Frontal cortex (tissue), 4 donors: ENCODE data around the gene KCP. TPM values are rescaled to one million over a fixed set of nuclear protein-coding genes. Genes with fewer than 3 reads are reported as not detected.
A peak's percentile ranks its signal among the peaks of the same experiment; 100 is the strongest.

Experiments
- DNase-seq, 2 donors: peaks; one replicate each; pipeline ENCODE4 v3.0.0; 2012; ENCODE audit warnings: low spot score in 2 of 2
- FAIRE-seq: peaks from 2 replicates; lab custom pipeline; 2012; peaks lifted over from hg19 to GRCh38; lab: Jason Lieb, UNC
- total RNA-seq: library from RNA; depleted of rRNA; stranded (reverse); fragments of >200 nt; gene quantifications from one replicate; pipeline ENCODE4 v1.2.3, GENCODE V29; 2014
- donor health status: control.
- donor health status: control.
- donor health status: control.

KCP gene
- total RNA-seq, 1 donor from 2014 or later = 0.41 TPM

DNA sequence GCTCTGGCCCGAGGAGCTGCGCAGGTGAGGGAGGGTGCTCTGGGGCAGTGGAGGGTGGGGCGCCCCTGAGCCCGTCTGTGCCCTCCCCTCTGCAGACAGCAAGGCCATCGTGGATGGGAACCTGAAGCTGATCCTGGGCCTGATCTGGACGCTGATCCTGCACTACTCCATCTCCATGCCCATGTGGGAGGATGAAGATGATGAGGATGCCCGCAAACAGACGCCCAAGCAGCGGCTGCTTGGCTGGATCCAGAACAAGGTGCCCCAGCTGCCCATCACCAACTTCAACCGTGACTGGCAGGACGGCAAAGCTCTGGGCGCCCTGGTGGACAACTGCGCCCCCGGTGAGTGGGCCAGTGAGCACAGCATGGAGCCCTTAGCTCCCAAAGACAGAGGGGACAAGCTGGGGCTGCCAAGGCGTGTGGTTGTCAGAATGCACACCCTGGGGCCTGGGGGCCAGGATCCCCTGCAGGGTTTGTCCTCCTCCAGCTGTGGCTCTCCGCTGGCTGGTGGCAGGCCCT is 75.2 kb downstream of the KCP start:
- FAIRE-seq (no peak), DNase-seq (no peak)

DNA sequence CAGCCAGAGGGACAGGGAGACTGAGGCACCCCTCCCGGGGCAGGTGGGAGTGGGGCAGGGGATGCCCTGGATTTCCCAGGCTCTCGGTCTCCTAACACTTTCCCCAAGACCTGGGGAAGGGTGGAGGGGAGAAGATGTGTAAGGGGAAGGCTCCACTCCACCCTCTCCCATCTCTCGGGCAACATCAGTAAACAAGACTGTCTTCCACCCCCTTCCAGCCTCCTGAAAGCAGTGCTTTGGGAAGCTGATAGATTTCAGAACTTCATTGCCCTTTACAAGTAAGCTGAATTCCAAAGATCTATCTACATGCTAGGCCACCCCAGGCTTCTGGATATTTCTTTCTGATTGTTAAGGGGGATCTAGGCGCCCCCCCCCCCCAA is 76.6 kb downstream of the KCP start:
- no peak for DNase-seq
- FAIRE-seq = no peak

DNA sequence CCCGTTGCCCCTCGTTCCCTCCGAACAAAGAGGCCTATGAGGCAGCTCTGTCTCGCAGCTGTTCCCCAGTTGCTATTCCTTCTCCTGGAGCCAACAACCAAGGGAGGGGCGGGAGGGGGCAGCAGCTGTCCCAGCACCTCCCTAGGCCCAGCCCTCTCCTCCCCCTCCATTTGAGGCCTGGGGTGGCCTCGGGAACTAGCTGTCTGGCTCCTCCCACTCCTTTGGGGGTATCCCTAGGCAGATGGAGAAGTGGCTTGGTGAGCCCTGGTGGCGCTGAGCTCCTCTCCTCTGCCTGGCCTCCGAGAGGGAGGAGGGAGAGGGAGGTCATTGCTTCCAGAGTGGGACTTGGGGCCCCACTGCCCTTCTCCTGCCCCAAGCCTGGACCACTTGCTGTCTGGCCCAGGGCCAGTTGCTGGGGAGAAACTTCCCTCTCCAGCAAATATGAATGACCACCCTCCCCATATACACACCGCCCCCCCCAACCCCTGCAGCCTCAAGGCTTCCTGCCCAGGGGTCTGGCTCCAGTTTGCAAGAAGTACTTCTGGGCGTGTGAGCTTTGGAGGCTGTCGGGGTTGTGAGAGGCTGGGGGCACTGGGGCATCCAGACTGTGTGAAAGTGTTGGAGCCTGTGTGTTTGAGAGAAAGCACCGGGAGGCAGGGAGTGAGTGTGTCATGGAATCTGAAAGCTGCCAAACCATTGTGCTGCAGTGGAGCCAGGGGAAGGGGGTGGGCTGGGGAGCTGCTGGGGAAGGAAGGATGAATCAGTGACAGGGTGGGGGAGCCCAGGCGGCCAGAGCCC is 77.2 kb downstream of the KCP start:
- peak; percentile 66 to 79 for DNase-seq
- no peak for FAIRE-seq

DNA sequence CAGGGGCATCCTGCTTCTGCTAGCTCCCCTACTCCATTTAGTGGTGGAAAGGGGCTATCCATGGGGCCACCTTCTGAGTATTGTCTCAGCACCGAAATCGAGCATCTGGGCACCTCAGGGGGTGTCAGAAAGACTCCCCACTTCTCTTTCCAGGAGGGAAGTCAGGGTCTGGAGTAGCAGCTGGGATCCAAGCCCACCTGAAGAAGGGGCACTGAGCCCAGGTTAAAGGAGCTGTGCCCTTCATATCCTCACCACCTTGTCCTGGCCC is 77.7 kb downstream of the KCP start:
- no peak for FAIRE-seq
- DNase-seq = no peak

DNA sequence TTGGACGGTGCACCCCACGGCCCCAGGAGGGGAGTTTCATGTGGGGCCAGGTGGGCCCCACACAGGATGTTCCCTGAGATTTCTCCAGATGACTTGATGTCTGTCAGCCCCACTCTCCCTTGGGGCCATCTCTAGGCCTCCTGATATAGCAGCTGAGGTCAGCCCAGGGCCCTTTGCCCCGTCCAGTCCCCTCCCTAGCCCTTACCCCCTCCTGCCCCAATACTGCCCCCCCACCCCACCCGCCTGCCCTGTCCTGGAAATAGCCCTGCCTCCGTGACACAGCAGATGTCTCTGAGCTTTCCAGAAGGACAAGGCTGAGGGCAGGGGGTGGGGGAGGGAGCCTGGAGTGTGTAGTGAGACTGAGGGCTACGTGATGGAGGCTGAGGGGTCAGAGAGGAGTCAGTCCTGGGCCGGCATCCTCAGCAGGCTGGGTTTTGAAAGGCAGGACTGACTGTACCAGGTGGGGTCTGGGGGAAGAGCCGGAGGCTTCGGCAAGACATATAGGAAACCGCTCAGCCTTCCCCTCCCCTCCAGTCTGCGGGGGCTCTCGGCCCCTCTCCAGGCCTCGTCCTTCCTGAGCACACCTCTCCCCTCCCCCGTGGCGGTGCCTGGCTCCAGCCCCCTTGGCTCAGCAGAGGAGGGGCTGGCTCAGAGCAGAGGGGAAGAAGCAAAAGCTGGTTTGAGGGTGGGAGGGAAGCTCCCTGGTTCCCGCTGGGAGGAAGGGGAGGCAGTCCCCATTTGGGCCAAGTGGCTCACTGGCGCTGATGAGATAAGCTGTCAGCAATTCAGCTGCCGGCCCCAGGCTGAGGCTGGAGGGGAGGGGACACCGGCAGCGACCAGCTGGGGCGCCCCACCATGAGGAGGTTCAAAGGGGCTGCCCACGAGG is 78.3 kb downstream of the KCP start:
- DNase-seq = peak; percentile 47 to 58
- FAIRE-seq = no peak

DNA sequence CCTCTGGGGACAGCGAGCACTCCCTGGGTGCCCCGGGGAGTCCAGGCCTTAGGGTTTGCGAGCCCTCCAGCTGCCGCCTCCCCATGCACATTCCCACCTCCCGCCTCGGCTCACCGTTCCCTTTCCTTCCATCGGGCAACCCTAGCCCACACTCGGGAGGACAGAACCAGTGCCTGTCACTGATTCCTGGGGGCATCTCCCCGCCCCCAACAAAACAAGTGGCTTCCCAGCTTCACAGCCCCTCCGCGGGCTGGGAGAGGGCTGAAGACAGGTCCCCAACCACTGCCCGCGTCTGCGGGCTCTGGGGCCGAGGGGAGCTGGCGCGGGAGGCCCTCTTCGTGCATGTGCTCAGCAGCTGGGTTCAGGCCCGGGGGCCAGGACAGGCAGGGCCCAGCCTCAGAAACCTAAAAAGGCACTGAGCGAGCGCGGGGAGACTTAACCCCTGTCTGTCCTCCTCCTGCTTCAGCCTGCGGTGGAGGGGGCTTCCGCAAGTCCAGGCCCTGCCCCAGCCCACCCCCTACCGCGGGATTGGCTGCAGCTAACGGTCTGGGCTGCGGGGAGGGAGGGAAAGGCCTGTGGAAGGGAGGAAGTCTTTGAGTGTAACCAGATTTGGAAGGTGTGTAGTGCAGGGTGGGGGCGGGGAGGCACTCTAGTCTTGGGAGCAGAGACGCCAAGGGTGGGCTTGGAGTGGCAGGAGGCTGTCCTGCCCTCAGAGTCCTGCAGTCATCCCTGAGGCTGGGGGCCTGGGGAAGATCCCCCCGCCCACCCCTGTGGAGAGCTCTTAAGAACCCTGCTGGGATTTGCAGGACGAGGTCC is 79.1 kb downstream of the KCP start:
- no peak for FAIRE-seq

DNA sequence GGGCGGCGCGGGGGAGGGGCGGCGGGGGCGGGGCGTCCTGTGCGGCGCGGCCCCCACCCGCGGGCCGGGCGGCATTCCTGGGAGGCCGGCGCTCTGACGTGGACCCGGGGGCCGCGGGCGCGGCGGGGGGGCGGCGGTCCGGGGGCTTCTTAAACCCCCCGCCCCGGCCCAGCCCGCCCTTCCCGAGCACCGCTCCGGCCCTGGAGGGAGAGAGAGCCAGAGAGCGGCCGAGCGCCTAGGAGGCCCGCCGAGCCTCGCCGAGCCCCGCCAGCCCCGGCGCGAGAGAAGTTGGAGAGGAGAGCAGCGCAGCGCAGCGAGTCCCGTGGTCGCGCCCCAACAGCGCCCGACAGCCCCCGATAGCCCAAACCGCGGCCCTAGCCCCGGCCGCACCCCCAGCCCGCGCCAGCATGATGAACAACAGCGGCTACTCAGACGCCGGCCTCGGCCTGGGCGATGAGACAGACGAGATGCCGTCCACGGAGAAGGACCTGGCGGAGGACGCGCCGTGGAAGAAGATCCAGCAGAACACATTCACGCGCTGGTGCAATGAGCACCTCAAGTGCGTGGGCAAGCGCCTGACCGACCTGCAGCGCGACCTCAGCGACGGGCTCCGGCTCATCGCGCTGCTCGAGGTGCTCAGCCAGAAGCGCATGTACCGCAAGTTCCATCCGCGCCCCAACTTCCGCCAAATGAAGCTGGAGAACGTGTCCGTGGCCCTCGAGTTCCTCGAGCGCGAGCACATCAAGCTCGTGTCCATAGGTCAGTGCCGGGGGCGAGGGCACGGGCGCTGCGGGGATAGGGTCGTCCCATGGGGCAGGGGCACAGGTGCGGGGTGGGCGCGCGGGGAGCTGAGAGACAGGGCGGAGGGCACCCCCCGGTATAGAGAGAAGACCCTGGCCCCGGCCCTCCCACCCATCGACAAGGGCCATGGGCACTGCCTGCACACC is 80.0 kb downstream of the KCP start, which contains the start of gene FLNC:
FLNC (plus strand) TSS at position 176 of the 947 bp plus-strand sequence; CDS start at position 408, 232 bp downstream.
- FAIRE-seq = no peak

More for the DNA sequence above, 79.1 kb downstream of the KCP start:
- DNase-seq = no peak

DNA sequence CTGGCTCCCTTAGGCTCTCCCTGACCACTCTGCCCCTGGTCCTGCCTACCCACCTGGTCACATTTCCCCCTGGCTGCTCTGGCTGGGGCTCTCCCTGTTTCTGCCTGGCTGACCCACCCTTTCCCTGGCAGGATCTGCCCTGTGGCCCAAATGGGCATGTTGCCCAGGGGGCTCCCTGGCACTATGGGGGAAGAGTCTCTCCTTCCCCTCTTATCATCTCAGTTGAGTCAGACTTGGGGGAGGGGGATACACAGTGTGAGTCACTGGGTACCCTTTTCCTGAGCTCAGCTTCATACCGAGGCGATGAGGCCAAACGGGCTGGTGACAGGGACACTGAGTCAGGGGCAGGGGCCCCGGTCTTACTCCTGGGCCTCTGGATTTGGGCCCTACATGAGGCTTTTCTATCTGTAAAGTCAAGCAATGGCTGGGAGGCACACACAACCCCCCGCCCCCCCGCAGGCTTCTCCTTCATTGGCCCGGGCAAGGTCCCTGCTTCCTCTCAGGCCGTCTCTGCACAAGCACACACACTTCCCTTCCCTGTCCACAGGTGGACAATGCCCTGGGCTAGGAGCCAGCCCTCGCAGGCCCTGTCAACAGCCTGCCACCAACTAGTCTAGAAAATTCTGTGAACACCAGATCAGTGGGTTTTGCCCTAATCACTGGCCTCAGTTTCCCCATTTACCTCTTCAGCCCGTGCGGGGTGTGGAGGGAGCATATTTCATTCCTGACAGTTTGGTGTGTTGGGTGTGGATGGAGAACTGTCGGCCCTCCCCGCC is 80.9 kb downstream of the KCP start:
- DNase-seq (no peak), FAIRE-seq (no peak)

More for the DNA sequence above, 80.0 kb downstream of the KCP start, which contains the start of gene FLNC:
- peak in 1 of 2 donors; percentile 48 for DNase-seq

DNA sequence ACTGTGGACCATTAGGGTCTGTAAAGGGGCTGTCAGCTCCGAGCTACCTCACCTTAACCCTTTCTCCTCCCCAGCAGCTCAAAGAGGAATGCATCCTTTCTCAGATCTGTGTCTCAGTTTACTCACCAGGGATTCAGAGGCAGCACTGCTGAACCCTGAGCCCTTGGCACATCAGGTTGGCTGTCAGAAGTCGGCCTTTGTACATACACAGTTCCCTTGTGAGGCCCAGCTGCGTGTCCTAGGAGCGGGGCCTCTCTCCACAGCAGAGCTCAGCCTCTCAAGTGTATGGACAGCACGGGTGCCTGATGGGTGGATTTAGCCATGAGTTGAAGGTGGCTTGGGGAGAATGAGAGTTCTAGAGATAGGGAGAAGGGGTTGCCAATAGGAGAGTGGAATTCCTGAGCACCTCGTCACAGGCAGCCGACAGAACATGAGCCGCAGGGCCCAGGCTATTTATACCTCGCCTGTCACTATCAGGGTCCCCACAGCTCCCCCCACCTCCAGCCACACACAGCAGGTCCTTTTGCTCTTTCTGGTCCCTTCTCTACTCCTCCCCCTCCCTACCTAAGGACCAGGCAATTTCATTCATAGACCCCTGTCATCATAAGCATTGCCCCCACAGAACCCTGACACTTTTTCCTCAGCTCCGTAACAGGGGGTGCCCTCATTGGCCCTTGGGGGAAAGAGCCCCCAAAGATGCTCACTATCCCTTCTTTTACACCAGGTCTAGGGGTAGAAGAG is 82.4 kb downstream of the KCP start:
- DNase-seq (no peak), FAIRE-seq (no peak)

DNA sequence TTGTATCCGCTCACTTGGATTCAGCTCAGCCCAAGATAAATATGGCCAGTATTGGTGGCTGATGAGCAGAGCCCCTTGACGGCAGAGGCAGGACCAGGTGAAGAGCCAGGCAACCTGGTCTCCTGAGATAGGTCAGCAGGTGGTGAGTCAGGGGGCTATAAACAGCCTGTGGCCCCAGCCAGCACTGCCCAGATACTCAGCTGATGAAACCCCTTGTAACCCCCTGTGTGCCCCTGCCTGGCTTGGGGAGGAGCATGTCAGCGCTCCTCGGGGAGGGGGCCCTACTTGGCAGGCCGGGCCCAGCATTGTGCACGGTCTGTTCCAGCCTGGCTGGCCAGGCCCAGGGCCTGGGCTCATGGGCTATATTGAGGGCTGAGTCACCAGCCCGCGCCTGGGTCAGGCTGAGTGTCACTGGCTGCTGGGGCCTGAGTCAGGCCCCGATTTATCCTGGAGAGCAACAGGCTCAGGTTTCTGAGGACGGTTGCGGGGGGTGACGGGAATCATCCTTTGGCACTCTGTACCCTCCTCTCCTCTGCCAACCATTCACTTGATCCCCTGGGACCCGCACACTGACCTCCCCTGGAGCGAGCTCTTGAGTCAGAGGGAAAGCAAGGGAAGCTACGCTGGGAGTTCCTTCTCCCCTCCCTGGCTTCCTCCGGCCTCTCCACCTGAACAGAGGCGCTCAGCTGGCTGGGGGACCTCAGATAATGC is 83.1 kb downstream of the KCP start:
- FAIRE-seq (no peak), DNase-seq (no peak)

DNA sequence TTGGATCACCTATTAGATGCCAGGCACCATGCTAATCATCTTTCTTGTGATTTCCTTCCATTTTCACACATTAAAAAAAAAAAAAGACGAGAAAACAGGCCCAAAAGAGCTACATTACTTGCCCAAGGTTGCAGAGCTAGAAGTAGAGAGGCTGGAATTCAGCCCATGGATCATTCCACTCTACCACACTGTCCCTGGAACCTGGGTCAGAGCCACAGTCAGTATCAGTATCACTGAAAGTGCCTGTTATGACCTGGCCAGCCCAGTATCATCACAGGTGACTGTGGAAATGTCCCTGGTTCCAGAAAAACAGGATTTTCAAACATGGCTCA is 83.6 kb downstream of the KCP start:
- no peak for DNase-seq
- FAIRE-seq = no peak

Other genes with a start within 250 kb of the KCP start
- 0.82 TPM for gene GARIN1A, start 238.4 kb downstream of the KCP start, total RNA-seq
- gene CALU, start 171.3 kb downstream of the KCP start, total RNA-seq = 55.0 TPM
- not detected for gene OPN1SW, start 134.9 kb downstream of the KCP start, total RNA-seq
- gene CCDC136, start 118.7 kb downstream of the KCP start, total RNA-seq = 38.3 TPM
- 2.4 TPM for gene FLNC, start 80.3 kb downstream of the KCP start, total RNA-seq
- 74.6 TPM for gene ATP6V1F, start 47.9 kb downstream of the KCP start, total RNA-seq
- gene IRF5, start 27.2 kb upstream of the KCP start, total RNA-seq = 1.2 TPM
- 101 TPM for gene TNPO3, start 144.4 kb upstream of the KCP start, total RNA-seq
- 4.1 TPM for gene TSPAN33, start 234.0 kb upstream of the KCP start, total RNA-seq